HG02981 (cell line): ENCODE results near the gene CTIF.

Source experiments
- ATAC-seq: cut with Tn5 transposase; IDR thresholded peaks from one replicate; pipeline ENCODE4 v1.9.1; 2021; ENCODE audit warnings: mild to moderate bottlenecking, moderate library complexity; ENCODE audit not compliant: unreplicated experiment

Gene CTIF

DNA sequence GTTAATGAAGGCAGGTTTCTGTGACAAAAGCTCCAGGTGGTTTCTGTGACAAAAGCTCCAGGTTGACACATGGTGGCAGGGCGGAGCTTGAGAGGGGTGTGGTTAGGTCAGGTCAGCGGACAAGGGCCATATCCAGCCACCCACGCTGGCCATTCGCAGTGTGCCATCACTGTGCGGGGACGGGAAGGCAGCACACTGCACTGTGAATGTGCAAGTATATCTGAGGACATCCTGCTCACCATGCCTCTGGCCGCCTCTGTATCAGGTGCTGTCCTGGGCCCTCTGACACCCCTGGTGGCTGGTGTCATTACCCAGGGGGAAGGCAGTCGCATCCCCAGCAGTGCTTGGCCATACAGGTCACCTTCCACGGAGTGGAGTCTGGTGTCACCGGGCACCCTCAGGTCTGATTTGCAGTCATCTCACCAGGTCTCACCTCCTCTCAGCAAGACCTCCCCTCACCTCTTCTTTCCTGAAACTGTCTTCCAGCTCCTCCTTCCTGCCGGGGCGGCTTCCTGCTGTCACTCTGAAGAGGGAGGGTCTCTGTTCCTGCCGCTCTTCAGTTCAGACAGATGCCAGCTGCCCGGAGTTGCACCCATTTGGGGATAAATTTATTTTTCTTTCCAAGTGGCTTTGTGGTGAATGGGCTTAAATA is 34.9 kb downstream of the CTIF start:
- no peak for ATAC-seq

DNA sequence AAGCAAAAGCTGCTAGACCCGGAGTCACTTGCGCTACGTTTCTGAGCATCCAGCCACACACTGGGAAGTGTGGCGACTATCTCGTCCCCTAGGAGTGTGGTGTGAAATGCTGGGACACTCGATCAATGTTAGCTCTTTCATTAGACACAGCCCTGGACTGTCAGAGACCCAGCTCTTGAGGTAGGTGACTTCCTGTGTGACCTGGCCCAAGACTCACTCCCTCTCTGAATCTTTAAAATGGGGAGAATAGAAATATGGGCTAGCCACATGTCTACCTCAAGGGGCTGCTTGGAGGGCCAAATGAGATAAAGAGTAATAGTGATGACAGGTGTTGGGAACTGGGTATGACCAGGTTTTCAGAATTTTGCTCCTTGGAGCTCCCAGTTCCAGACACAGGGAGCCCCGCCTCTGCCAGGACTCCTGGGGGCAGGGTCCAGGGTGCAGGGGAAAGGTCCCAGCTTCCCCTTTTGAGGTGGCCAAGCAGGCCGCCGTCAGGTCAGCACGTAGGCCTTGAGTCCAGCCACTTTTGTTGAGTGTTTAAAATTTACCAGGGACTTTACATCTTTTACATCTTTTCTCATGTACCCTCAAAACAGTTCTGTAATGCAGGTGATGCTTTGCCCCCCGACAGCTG is 36.0 kb downstream of the CTIF start:
- ATAC-seq: no peak

DNA sequence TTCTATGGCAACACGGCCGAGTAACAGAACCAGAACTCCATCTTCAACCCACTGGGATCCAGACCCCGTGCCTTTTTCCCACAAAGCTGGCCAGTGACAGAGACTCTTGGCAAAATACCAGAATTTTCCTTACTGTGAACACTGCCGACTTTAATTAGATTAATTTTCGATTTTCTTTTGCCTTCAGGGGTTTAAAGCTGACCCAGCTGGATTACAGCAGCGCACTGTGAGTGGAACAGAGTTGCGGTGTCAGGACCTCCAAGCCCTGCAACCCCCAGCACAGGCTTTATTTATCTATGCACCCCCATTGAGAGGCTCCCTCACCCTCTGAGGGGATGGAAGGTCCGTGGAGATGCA is 36.4 kb downstream of the CTIF start:
- no peak for ATAC-seq

DNA sequence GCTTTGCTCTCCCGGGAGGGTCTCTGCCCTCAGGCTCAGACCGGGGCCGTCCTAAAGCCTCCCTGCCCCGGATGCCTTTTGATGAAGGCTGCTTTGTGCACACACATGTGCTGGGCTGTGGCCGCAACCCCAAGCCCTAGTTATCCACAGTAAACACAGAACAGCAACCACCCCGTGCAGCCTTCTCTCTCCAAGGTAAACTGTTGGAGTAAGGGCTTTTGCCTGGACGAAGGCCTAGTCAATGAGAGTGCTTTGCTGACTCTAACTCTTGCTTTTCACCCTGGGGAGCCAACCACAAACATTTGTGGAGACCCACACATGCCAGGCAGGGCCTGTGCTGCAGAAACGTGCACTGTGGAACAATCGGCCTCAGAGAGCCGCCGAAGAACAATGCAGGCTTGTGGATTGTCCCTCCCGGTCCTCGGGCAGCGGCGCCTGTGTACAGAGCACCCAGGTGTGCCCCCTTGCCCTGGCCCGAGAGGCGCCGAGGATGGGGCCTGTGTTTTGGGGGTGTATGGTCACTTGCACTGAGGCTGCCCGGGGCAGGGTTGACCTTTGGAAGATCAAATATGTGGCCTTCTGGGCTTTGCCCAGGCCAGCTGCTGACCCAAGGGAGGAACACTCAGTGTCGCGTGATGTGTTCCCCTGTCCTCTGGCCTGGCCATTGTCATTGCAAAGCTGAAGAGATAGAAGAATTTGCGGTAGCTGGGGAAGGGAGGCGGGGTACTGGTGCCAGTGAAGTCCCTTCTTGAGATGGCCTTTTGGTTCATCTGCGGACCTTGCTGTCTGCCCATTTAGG is 37.0 kb downstream of the CTIF start:
- no peak for ATAC-seq

DNA sequence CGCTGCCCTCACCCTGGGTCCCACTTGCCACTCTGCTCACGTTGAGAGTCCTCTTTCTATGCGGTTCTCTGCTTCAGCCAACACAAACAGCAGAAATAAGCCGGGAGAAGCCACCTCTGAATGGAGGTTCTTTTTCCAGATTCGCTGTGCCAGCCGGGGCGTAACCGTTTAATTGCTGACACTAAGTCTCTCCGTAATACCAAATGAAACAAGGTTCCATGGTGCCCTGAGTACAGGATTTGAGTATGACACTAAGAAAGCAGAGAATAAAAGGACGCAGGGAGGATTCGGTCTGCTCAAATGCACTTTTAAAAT is 37.6 kb downstream of the CTIF start:
- ATAC-seq: no peak

DNA sequence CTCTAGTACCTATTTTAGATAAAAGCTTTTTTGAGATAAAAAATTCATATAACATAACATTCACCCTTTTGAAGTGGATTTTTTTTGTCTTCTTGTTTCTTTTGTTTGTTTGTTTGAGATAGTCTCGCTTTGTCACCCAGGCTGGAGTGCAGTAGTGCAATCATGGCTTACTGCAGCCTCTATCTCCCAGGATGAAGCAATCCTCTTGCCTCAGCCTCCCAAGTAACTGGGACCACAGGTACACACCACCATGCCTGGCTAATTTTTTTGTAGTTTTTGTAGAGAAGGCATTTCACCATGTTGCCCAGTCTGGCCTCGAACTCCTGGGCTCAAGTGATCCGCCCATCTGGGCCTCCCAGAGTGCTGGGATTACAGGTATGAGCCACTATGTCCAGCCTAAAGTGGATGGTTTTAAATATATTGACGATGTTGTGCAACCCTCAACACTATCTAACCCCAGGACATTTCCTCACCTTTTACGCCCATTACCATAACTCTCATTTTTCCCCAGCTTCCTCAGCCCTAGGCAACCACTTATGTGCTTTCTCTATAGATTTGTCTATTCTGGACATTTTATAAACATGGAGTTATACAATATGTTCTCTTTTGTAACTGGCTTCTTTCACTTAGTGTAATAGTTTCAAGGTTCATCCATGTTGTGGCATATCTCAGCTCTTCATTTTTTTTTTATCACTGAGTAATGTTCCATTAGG is 38.8 kb downstream of the CTIF start:
- no peak for ATAC-seq

DNA sequence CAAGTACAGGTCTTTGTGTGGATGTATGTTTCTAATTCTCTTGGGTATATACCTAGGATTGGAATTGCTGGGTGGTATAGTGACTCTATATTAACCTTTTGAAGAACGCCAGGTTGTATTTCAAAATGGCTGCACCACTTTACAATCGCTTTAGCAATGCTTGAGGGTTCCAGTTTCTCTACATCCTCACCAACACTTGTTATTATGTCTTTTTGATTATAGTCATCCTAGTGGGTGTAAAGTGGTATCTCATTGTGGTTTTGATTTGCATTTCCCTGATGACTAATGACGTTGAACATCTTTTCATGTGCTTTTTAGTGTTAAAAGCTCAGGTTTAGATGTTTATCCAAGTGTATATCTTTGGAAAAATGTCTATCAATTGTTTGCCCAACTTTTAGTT is 39.5 kb downstream of the CTIF start:
- ATAC-seq: no peak

DNA sequence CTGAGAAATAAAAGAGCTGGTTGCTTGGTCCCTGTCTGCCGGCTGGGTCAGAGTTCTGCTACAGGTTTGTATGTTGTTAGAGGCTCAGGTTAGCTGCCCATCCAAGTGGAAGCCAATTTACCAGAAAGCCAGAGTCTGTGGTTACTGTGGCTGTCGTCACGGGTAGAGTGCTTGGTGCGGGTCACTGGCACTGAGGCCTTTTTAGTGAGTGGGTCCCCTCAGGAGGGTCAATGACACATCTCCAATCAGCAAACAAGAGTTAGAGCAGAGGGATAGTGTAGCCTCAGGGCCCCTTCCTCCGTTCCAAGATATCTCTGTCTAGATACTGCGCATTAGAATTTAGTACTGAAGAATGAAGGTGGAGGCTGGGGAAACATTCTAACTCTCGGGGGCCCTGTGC is 41.2 kb downstream of the CTIF start:
- no peak for ATAC-seq

DNA sequence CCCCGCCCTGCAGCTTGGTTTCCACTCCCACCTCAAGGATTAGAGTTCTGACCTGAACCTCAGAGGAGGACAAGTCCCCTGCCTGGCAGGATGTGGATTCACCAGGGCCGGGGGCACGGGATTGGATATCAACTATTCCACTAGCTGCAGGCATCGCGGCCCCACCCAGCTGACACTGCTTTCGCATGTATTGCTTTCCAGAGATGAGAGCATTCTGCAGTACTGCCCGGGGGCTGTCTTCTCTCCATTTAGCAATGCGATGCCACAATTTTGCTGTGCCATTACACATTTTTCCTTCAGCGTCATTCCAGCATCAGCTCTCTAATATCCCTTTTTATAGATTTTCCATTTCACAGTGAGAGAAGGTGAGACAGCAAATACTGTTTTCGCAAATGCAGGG is 42.0 kb downstream of the CTIF start:
- ATAC-seq: no peak

DNA sequence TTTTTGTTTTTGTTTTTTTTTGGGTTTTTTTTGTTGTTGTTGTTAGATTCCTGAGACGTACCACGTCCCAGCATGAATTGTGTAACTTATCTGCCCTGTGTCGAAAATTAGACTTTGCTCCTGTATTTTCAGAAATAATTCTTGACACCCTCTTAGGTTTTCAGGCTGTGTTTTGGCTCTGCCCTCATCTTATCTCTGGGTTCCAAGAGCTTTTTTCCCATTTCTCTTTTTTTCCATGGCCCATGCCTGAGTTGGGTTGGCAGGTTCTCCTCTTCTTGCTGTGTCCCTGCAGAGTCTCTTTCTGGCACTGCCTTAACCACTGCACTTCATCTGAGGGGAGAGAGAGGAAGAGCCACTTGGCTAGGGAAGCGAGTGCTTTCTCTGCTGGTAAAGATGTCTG is 42.4 kb downstream of the CTIF start:
- no peak for ATAC-seq

DNA sequence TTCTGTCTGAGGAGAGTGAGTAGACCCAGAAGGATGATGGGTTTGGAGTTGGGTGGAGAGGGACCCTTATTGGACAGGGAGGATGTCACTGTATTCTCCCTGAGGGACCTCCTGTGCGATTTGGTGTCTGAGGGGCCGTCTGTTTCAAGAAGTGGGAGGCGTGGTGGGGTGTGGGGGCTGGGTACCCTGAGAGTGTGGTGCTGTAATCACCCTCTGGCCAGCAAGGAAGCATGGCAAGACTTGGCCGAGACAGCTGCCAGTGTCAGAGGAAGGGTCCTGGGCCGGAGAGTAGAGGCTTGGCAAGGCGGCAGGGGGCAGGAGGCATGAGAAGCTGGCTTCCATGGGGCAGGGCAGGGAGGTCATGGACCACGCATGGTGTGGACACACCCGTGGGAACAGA is 43.1 kb downstream of the CTIF start:
- no peak for ATAC-seq

DNA sequence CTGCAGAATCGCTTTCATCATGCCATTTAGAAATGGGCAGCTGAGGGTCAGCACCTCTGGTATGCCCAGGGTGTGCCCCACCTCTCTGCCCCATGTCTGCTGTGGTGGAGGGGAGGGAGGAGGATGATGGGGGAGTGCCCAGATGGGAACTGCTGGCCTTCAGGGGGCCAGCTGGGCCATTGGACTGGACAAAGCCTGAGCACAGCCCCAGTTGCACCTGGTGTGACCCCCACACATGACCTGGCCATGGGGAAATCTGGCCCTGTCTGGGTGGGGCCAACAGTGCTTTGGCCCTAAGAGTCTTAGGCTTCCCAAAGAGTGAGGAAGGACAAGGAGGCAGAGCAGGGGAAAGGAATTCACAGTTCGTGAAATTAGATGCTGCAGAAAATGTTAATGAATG is 44.1 kb downstream of the CTIF start:
- no peak for ATAC-seq

DNA sequence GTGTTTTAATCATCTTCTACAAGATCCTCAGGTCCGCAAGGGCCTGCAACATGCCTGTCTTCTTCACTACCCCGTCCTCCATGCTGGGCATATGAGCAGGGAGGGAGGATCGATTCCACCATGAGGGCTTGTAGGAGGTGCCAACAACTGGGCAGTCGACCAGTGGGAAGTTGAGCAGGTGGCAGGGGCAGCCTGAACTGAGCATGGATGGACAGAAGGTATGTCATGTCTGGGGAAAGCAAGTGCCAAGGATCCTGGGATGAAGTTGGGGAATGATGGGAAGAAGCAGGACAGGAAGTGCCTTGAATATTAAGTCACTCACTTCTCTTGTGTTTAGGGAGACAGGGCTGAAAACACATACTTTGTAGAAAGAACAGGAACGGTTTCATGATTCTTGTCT is 44.7 kb downstream of the CTIF start:
- ATAC-seq: no peak

DNA sequence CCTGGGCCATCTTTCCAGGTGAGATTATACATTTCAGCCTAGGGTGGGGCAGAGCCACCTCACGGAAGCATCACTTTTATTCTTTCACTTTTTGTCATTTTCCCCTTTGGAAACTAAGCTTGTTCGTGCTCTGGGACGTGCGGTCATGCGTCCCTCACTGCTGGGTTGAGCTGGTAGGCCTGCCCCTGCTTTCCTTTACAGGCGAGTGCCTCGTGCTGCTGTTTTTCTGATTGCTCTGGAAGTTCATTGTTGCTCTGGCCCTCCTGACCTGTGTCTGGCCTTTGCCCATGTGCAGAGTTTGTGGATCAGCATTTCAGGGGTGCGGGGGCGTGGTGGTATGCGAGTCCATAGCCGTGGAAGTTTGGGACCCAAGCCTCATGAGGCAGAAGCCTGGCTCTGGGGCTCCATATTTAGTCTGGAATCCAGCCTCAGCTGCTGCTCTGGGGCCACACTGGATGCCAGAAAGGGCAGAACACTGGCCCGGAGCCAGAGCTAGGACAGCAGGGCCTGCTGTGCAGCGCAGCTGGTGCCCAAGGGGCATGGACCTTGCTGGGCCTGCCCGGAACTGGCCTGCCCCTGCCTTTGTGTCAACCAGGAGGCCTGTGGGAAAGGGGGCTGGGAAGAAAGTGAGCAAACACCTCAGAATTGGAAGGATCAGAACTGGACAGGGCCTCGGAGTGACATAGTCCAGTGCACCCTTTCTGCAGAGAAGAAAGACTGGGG is 51.1 kb downstream of the CTIF start:
- no peak for ATAC-seq

DNA sequence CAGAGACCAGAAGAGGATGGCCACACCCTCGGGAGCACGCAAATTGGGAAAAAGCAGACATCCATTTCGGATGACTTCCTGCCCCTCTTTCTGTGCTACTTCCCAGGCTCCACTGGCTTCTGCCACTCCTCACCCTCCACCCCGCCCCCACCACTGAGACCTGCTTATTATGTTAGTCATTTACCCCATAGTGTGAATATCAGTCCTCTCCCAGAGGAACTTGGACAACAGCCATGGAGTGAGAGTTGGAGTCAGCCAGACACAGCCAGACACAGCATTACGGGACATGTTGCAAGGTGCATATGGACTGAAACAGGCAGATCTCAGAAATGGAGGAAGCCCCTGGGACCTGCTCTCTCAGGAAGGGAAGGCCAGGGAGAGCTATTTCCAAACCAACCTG is 51.8 kb downstream of the CTIF start:
- no peak for ATAC-seq

DNA sequence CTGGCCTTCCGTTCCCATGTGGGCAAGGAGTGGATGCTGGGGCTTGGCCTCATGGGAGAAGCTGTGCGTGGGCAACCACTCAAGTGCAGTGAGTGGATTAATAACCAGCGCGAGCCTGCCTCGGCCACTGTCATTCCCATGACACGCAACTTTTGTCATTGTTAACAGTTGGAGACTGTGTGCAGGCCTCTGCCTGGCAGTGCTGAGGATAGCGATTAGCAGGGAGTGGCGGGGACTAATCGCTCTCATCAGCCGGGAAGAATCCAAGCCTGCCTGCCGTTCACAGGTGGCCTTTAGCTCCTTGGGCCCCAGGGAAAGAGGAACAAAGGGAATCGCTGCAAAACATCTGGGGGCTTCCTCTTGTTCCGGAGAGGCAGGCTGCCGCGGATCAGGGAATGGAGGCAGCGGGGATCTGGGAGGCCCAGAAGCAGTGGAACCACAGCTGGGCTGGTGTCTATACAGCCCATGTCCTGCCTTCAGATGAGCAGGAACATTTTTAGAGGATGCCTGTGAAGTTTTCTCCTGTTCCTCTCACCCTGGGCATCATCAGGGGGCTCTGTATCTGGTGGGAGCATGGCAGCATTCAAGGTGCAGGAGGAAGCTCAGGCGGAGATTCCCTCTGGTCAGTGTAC is 53.8 kb downstream of the CTIF start:
- ATAC-seq: no peak

DNA sequence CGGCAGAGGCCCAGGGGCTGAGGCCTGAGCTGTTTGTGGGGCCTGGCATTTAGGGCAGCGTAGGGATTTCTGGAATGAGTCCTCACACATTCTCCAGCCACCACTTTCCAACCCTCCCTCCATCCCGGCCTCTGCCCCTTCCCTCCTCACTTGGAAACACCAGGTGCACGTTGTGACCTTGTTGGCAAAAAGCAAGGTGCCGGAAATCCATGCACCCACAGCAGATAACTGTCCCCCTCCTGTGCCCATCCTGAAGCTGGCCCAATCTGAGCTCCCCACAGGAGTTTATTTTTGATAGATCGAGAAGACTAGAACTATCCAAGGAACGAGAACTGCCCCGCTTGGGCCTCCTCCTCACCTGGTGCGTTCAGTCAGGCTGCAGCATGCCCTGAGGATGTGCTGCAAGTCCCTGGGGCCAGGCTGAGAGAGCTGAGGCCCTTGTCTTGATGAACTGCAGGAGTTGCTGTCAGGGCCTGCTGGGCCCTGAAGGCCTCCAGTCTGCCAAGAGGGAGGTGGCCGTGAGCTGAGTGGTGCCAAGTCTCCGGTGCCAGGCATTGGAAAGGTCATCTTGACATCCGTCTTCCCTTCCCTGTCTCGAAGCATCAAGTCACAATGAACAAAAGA is 55.8 kb downstream of the CTIF start:
- ATAC-seq: no peak

DNA sequence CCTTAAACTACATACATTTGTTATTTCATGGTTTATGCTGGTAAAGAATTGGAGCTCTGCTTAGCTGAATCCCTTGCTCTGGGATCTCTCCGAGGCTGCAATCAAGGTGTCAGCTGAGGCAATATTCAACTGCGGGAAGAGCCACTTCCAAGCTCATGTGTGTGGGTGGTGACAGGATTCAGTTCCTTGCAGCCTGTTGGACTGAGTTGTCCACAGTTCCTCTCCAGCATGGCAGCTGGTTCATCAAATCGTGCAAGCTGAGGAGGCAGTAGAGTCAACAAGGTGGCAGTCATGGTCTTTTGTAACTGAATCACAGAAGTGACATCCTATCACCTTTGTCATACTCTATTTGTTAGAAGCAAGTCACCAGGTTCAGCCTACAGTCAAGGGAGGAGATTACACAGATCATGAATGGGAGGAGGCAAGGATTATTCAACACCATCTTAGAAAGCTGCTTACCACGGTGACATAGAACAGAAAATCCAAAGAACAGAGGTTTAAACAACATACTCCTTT is 56.9 kb downstream of the CTIF start:
- no peak for ATAC-seq

DNA sequence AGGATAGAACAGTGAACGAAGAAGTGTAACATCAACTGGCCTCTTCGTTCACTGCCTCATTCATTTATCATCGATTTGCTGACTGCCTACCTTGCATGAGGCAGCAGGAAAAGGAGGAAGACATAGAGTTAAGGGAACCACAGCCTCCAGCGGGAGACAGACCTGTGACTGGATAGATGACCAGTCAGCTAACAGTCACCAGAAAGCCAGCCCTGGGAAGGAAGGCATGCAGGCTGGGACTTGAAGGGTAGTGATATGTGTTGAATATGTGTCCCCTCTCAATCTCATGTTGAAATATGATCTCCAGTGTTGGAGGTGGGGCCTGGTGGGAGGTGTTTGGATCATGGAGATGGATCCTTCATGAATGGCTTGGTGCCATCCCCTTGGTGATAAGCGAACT is 58.3 kb downstream of the CTIF start:
- no peak for ATAC-seq

DNA sequence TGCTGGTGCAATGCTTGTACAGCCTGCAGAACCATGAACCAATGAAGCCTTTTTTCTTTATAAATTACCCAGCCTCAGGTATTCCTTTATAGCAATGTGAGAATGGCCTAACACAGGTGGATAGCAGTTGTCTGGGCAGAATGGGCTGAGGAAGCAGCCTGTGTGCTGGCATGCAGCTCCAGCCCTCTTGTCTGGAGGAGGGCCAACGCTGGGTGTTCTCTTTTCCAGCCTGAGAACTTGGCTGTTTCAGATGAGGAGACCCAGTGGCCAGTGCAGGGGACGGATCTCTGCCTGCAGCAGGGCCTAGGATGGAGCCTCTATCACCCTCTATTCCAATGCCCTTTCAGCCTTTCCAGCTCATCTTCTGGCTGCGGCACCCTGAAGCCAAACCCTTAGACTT is 58.8 kb downstream of the CTIF start:
- no peak for ATAC-seq
